Common myeloid progenitor, CD34-positive (primary cell): ENCODE measurements around the gene GPRIN3.

Experiments used
- CTCF ChIA-PET: fragments of 350-600 bp; sonication (Branson Sonifier 250); formaldehyde crosslinking; loops from one replicate; lab custom pipeline; 2021; ENCODE audit warnings: antibody characterized with exemption; lab: Charles Lee
- POLR2A ChIA-PET: fragments of 350-600 bp; sonication (Branson Sonifier 250); formaldehyde crosslinking; loops from one replicate; lab custom pipeline; 2021; ENCODE audit warnings: antibody characterized with exemption; lab: Charles Lee
- DNase-seq, 3 donors: peaks; one replicate each; pipeline versions ENCODE4 v3.0.0 to v3.0.0-alpha.2; 2013
- H3K27ac ChIP-seq, 2 experiments: 1 replicate in 1 of 2; 2 replicates in 1 of 2; pipeline ENCODE4 v1.7.0; 2013; ENCODE audit warnings: inconsistent platforms in 2 of 2, low read length in 2 of 2, mild to moderate bottlenecking in 2 of 2, low read depth in 1 of 2, moderate library complexity in 1 of 2; ENCODE audit not compliant: severe bottlenecking in 2 of 2, insufficient read depth in 1 of 2, poor library complexity in 1 of 2
- H3K27me3 ChIP-seq, 5 experiments: replicated peaks in 2 of 5; 1 replicate in 3 of 5; 2 replicates in 2 of 5; pipeline versions ENCODE4 v1.6.1 to v1.7.0; 2013; ENCODE audit warnings: low read length in 4 of 5, mild to moderate bottlenecking in 2 of 5, moderate library complexity in 2 of 5, inconsistent platforms in 1 of 5; ENCODE audit not compliant: insufficient read depth in 5 of 5, control insufficient read depth in 4 of 5
- H3K36me3 ChIP-seq, 4 experiments: 1 replicate in 2 of 4; 2 replicates in 2 of 4; pipeline versions ENCODE4 v1.6.1 to v1.7.0; 2013; ENCODE audit warnings: low read length in 3 of 4, control low read depth in 1 of 4, mild to moderate bottlenecking in 1 of 4; ENCODE audit not compliant: control insufficient read depth in 4 of 4, insufficient read depth in 4 of 4
- H3K4me1 ChIP-seq, 4 experiments: 1 replicate in 3 of 4; 2 replicates in 1 of 4; pipeline versions ENCODE4 v1.6.1 to v1.7.1; 2013; ENCODE audit warnings: low read length in 3 of 4, mild to moderate bottlenecking in 3 of 4, control low read depth in 1 of 4, inconsistent platforms in 1 of 4, moderate library complexity in 1 of 4; ENCODE audit not compliant: control insufficient read depth in 4 of 4, insufficient read depth in 4 of 4; ENCODE audit errors: control extremely low read depth in 1 of 4
- H3K4me3 ChIP-seq, 7 experiments: 1 replicate in 4 of 7; 2 replicates in 3 of 7; pipeline versions ENCODE4 v1.5.1 to v1.7.0; 2013; ENCODE audit warnings: mild to moderate bottlenecking in 7 of 7, low read length in 6 of 7, moderate library complexity in 6 of 7, inconsistent platforms in 2 of 7, low read depth in 2 of 7, control low read depth in 1 of 7; ENCODE audit not compliant: insufficient read depth in 4 of 7, control insufficient read depth in 1 of 7; ENCODE audit errors: extremely low read depth in 1 of 7
- H3K9me3 ChIP-seq, 5 experiments: 1 replicate in 4 of 5; 2 replicates in 1 of 5; pipeline versions ENCODE4 v1.6.1 to v1.7.1; 2013; ENCODE audit warnings: low read length in 4 of 5, mild to moderate bottlenecking in 2 of 5, inconsistent platforms in 1 of 5, low read depth in 1 of 5, moderate library complexity in 1 of 5; ENCODE audit not compliant: control insufficient read depth in 4 of 5, insufficient read depth in 2 of 5; ENCODE audit errors: control extremely low read depth in 1 of 5
- WGBS: methylation state at CpG from one replicate; pipeline ENCODE4 v1.1.5; 2013; ENCODE audit not compliant: insufficient coverage; 5-methylcytosine and 5-hydroxymethylcytosine counted together

GPRIN3 gene

DNA sequence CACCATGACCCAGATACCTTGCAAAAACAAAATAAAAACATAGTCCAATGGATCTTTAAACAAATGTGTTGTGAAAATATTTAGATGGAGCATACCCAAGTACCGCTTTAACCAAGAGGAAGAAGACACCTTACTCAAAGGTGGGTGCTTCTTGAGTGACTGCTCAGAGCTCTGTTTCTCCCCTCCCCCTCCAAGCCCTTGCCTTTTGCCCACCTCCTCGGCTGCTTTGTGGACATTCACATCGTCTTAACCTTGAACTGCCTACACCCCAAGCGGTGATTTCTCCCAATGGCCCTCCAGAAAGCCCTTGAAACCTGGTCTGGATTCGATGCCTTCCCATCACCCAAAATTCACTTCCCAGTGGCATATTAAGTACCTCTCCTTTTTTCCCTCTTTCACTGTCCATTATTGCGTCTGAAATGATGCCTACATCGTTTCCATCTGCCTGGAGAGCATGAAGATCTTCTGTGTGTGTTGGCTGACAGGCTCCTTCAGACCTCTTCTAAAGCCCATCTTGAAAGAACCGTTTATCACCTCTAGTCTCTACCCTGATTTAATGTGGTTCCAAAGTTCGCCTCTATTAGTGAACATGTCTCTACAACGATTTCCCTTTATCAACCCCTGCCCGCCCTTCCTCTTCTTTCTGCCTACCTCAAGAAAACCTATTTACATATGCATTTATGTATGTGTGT lies 968 bp downstream of the GPRIN3 start:
- ChIA-PET POLR2A (interaction anchor here (0.6 kb wide), 1 partner anchor 109 kb away, joined by 3 read pairs; no protein-coding TSS in a partner anchor), CTCF (no interaction called here)
- H3K27ac ChIP-seq = no peak overlapping the region
- no peaks in the 10 kb centered on the region for H3K9me3 ChIP-seq
- 82% methylated on average over 6 of the region's 11 CpGs for WGBS
- DNase-seq = peak in 2 of 3 donors; percentile 29 to 53
- peak overlapping the region in 6 of 7 experiments; percentile 72 to 95 (median 84) for H3K4me3 ChIP-seq
- H3K36me3 ChIP-seq = no peaks in the 10 kb centered on the region
- peaks cover 0 to 3% (median 0%) of the 10 kb centered on the region in 5 experiments for H3K27me3 ChIP-seq
- H3K4me1 ChIP-seq = peaks cover 7 to 58% (median 32%) of the 10 kb centered on the region in 4 experiments

DNA sequence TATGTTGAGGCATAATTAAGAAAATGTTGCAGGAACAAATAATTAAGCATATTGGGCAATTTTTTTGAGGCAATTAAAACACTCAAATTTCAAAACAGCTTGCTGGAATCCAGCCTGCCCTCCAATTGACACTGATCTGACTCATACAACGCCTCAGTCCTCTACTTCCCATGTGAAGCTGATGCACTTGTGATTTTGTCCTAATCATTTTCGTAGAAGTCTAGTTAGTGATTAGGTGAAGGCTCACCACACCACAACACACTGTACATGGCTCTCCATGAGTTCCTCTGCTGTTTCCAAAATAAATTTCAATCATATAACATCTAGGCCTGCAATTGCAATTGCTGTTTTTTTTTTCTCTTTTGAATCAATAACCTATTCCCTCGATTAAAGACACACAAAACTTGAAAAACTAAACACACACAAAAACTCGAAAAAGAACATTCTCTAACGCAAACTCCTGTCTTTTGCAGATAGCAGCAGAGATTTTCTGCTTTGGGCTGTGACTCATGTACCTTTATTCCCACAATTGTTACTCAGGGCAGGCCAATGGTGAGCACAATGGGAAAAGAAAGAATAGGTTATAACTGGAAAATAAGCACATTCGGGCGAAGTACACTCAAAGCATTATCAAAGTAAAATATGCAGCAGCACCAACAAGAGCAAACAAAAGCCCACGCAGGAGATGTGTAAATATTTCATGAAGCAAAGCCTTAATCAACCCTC lies 1.7 kb downstream of the GPRIN3 start:
- no peaks in the 10 kb centered on the region for H3K36me3 ChIP-seq
- ChIA-PET POLR2A (no interaction called here), CTCF (no interaction called here)
- DNase-seq = peak in 2 of 3 donors; percentile 28 to 40
- H3K27me3 ChIP-seq = peaks cover 0 to 3% (median 0%) of the 10 kb centered on the region in 5 experiments
- no peak overlapping the region for H3K27ac ChIP-seq
- H3K4me3 ChIP-seq = peak overlapping the region in 1 of 7 experiments; percentile 91
- 78% methylated on average over 1 of the region's 8 CpGs for WGBS
- H3K9me3 ChIP-seq = no peaks in the 10 kb centered on the region
- H3K4me1 ChIP-seq = peaks cover 7 to 64% (median 32%) of the 10 kb centered on the region in 4 experiments

DNA sequence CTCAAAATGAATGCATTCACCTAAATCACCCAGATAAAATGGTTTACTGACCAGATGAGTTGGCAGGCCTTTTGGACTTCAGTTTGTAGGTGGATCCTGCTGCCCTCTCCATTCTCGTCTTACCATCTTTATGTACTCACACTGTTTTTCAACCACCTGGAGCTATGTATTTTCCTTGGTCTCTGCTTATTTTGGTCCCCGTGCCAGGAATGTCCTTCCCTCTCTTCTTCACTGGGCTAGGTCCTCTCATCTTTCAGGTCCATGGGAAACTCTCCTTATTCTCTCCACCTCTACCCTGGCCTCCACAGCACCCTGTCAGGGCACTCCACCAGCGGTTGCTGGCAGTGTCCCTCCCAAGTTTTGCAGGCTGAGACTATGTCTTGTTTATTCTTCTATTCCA lies 2.6 kb downstream of the GPRIN3 start:
- peaks cover 7 to 70% (median 33%) of the 10 kb centered on the region in 4 experiments for H3K4me1 ChIP-seq

DNA sequence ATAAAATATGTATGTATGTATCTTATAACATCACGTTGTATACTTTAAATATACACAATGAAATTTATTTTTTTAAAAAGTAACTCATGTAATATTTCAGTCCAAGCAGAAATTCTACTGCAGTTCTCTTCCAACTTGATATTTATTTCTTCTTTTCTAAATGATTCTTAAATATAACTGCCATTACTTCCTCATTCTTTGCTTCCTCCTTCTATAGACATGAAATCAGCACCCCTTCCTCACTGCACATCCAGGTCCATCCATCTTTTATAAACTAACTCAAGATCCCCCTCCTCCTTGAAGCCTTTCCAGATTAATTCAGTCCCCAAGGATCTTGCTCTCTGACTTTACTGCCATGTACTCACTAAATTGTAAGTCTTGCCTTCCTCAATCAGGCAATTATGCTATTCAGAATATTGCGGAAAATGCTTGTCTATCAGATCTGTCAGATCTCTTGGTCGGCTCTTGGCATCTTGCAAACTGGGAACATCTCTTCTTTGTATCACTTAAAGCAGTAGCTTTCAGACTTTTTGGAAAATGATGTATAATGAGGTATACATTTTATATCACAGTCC lies 3.7 kb downstream of the GPRIN3 start:
- no CpG with 5 or more reads among the region's 3 CpGs for WGBS
- CTCF ChIA-PET = no interaction called here

More for the DNA sequence above, 2.6 kb downstream of the GPRIN3 start:
- WGBS = 94% methylated on average over 2 of the region's 3 CpGs
- no peak overlapping the region for H3K4me3 ChIP-seq
- no peak for DNase-seq
- H3K9me3 ChIP-seq = no peaks in the 10 kb centered on the region
- CTCF ChIA-PET = no interaction called here
- H3K36me3 ChIP-seq = no peaks in the 10 kb centered on the region
- peaks cover 0 to 3% (median 0%) of the 10 kb centered on the region in 5 experiments for H3K27me3 ChIP-seq
- H3K27ac ChIP-seq = no peak overlapping the region
- POLR2A ChIA-PET = no interaction called here

DNA sequence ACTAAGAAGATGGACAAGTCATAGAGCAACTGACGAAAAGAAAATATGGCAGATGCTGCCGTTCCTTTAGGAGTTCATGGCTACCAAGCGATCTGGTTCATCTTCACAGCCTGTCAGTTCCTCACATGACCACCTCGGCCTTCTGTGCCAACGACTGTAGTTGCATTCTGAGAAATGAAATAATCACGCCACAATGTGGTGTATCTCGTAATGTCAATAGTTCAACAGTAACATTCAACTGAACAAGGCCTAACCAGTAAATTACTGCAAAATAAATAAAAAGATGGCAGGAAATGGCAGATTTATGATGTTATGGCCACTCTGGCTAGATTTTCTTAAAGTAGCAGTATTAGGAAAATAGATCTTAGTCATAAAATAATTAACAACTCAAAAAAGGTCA lies 4.4 kb downstream of the GPRIN3 start:
- H3K27me3 ChIP-seq = peaks cover 0 to 3% (median 0%) of the 10 kb centered on the region in 5 experiments
- H3K36me3 ChIP-seq = no peaks in the 10 kb centered on the region
- no peak for DNase-seq
- H3K27ac ChIP-seq = no peak overlapping the region
- H3K4me1 ChIP-seq = peaks cover 21 to 84% (median 42%) of the 10 kb centered on the region in 4 experiments
- ChIA-PET POLR2A (no interaction called here), CTCF (no interaction called here)
- peak overlapping the region in 1 of 7 experiments; percentile 4 for H3K4me3 ChIP-seq
- WGBS = 90% methylated on average over 4 of the region's 7 CpGs
- H3K9me3 ChIP-seq = no peaks in the 10 kb centered on the region

More for the DNA sequence above, 3.7 kb downstream of the GPRIN3 start:
- peaks cover 14 to 82% (median 39%) of the 10 kb centered on the region in 4 experiments for H3K4me1 ChIP-seq
- H3K27me3 ChIP-seq = peaks cover 0 to 3% (median 0%) of the 10 kb centered on the region in 5 experiments
- POLR2A ChIA-PET = no interaction called here
- DNase-seq = peak in 2 of 3 donors; percentile 51 to 54
- H3K27ac ChIP-seq = no peak overlapping the region
- H3K36me3 ChIP-seq = no peaks in the 10 kb centered on the region
- H3K9me3 ChIP-seq = no peaks in the 10 kb centered on the region
- H3K4me3 ChIP-seq = no peak overlapping the region

DNA sequence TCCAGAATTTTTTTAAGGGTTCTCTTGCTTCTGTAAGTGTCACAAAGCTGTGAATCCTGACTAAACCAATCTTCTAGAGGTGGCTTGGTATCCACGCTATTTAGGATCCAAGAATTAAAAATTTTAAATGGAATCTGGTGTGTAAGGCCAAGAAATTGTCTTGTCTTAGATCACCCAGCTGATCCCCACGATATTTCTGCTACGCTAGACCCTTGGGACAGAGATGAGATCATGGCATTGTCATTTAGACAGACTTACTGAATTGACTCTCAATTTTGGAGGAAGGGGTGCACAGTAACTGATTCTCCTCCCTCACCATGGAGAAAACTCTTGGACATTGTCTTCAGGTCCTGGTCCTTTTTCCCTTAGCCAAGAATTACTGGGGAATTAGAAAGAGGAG lies 5.7 kb downstream of the GPRIN3 start:
- no peak for DNase-seq
- Histone ChIP-seq H3K9me3 (no peaks in the 10 kb centered on the region), H3K4me1 (peaks cover 32 to 85% (median 46%) of the 10 kb centered on the region in 4 experiments), H3K27ac (no peak overlapping the region), H3K36me3 (no peaks in the 10 kb centered on the region), H3K4me3 (no peak overlapping the region), H3K27me3 (peaks cover 0 to 3% (median 0%) of the 10 kb centered on the region in 5 experiments)
- POLR2A ChIA-PET = no interaction called here
- 100% methylated on average over 3 of the region's 3 CpGs for WGBS
- CTCF ChIA-PET = interaction anchor here (1.3 kb wide), 1 partner anchor 133 kb away, joined by 3 read pairs; no protein-coding TSS in a partner anchor
